ENCODE measurements around the gene ERICH2. TPM values are rescaled to one million over a fixed set of nuclear protein-coding genes. Genes with fewer than 3 reads are reported as not detected.
"Not testable (repeated sequence)": the region's sequence is repeated elsewhere in the genome, so short reads cannot be mapped to it uniquely, and the experiment has no call there.

Gene ERICH2
- total RNA-seq, 2 experiments from 2014 or later, result not detected

DNA sequence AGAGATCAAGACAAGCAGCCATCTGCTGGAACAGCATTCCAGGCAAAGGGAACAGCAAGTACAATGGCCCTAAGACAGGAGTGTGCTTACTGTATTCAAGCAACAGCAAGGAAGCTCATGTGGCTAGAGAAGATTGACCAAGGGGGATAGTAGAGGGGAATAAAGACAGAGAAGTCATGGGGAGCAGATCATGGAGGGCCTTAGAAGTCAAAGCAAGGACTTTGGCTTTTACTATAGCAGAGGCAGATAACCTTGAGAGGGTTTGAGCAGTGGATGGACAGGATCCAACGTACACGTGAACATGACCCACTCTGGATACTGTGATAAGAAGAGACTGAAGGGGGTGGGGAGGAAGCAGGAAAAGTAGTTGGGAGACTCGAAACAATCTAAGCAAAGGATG, 28.2 kb upstream of the ERICH2 start:
- no peak for DNase-seq
- intact Hi-C loops (cut with micrococcal nuclease), result no loop called here
- Mint-ChIP-seq H3K4me1 (ENCODE audit: low read depth) (no peaks in the 10 kb centered on the region), H3K4me3 (no peak overlapping the region), H3K36me3 (ENCODE audit: low read depth) (no peaks in the 10 kb centered on the region), H3K9me3 (no peaks in the 10 kb centered on the region), H3K27me3 (ENCODE audit: low read depth) (peaks cover 13% of the 10 kb centered on the region), H3K27ac (no peak overlapping the region)
- CTCF ChIA-PET, result no interaction called here

DNA sequence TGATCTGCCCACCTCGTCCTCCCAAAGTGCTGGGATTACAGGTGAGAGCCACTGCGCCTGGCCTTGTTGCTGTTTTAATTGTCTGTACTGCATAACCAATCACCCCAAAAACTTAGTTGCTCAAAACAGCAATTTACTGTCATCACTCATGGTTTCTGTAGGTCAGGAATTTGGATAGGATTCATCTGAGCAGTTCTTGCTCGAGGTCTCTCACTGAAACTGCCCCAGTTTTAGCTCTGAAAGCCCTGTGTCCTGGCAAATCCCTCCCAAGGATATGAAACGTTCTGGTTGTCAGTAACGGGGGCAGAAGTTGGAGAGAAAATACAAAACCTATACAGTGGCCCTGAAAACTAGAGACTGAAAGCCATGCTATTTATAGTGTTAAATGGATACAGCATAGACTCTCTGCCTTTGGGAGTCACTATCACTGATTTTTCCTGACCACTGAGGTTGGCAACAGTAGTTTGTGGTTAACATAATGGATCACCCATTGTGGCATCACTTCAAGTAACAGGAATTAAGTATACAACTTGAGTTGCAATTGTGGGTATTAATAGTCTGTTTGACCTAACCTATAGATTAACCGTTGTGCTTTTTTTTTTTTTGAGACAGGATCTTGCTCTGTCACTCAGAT, 27.2 kb upstream of the ERICH2 start:
- H3K36me3 Mint-ChIP-seq (ENCODE audit: low read depth), result no peaks in the 10 kb centered on the region
- H3K4me3 Mint-ChIP-seq, result no peak overlapping the region
- H3K9me3 Mint-ChIP-seq, result no peaks in the 10 kb centered on the region
- H3K4me1 Mint-ChIP-seq (ENCODE audit: low read depth), result no peaks in the 10 kb centered on the region
- CTCF ChIA-PET, result no interaction called here
- intact Hi-C loops (cut with micrococcal nuclease), result no loop called here
- no peak overlapping the region for H3K27ac Mint-ChIP-seq
- DNase-seq, result no peak
- peaks cover 19% of the 10 kb centered on the region for H3K27me3 Mint-ChIP-seq (ENCODE audit: low read depth)

DNA sequence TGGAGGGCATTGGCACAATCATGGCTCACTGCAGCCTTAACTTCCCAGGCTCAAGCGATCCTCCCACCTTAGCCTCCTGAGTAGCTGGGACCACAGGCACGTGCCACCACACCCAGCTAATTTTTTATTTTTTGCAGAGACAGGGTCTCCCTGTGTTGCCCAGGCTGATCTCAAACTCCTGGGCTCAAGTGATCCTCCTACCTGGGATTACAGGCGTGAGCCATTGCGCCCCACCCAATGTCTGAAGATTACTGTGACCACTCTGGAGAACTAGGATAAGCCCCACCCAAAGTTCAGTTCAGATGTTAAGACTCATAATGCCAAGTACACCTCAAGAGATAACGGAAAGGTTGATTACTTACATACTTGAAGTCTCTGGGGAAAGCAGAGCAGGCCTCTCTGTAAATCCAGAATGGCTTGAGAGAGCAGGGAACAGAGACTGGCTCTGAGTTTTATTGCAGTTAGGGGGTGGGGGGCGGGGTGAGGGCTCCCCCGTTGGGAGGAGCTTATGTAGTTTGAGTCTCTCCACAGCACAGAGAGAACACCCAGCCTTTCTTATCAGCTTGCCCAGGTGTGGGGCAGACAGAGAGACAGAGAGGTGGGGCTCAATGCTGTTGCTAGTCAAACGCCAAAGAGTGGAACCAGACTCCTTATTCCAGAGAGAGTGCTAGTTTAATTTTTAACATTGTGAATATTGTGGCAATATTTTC, 26.5 kb upstream of the ERICH2 start:
- no peak overlapping the region for H3K27ac Mint-ChIP-seq
- H3K27me3 Mint-ChIP-seq (ENCODE audit: low read depth), result peaks cover 19% of the 10 kb centered on the region
- intact Hi-C loops (cut with micrococcal nuclease), result no loop called here
- CTCF ChIA-PET, result no interaction called here
- H3K4me3 Mint-ChIP-seq, result no peak overlapping the region
- no peaks in the 10 kb centered on the region for H3K4me1 Mint-ChIP-seq (ENCODE audit: low read depth)
- no peaks in the 10 kb centered on the region for H3K36me3 Mint-ChIP-seq (ENCODE audit: low read depth)
- DNase-seq, result no peak
- no peaks in the 10 kb centered on the region for H3K9me3 Mint-ChIP-seq

DNA sequence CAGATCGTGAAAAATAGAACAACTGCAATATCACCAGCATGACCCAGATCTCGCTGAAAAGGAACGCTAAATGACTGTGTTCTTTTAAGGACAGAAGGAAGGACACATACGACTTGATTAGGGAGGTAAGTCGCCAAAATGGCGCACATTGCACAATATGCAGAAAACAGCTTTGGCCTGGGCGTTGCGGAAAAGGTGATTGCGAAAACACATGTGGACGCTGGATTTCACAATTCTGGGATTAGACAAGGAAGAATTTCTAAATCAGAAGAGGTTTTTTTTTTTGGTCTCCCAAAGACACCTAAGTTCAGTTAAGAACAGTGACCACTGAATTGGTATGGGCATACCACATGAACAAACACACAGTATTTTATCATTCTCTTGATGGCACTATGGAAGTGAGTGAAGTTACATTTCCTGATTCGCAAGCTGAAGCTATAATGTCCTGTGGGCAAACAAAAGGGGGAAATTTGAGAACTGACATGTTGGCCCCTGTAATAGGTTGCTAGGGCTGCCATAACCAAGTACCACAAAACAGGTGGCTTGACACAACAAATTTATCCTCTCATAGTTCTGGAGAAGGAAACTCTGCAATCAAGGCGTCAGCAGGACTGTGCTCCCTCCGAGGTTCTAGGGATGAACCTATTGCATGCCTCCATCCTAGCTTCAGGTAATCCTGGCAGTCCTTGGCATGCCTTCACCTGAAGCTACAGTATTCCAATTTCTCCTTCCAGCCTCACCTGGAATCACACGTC, 25.8 kb upstream of the ERICH2 start:
- no peak overlapping the region for H3K27ac Mint-ChIP-seq
- DNase-seq, result no peak

DNA sequence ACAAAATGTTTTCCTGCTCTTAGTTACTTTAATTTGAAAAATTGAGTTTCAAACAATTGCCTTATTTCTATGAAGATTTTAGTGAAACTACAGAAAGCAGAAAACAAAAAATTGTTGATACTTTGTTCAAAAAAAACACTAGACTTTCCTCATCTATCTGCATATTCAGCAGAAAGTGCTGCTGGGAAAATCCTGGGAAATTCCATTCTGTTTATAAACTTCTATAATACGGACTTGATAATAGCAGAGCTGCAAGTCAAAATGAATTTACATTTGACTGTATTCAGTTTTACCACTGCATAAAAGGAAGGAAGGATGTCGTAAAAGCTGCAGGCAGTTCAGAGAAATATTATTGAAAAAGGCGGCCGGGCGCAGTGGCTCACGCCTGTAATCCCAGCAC, 24.9 kb upstream of the ERICH2 start:
- Mint-ChIP-seq H3K27ac (no peak overlapping the region), H3K27me3 (ENCODE audit: low read depth) (peaks cover 22% of the 10 kb centered on the region), H3K36me3 (ENCODE audit: low read depth) (no peaks in the 10 kb centered on the region), H3K4me3 (no peak overlapping the region), H3K9me3 (no peaks in the 10 kb centered on the region), H3K4me1 (ENCODE audit: low read depth) (no peaks in the 10 kb centered on the region)
- no peak for DNase-seq
- intact Hi-C loops (cut with micrococcal nuclease), result no loop called here
- CTCF ChIA-PET, result no interaction called here

More for the DNA sequence above, 25.8 kb upstream of the ERICH2 start:
- intact Hi-C loops (cut with micrococcal nuclease), result no loop called here
- H3K27me3 Mint-ChIP-seq (ENCODE audit: low read depth), result peaks cover 19% of the 10 kb centered on the region
- no peaks in the 10 kb centered on the region for H3K9me3 Mint-ChIP-seq
- H3K36me3 Mint-ChIP-seq (ENCODE audit: low read depth), result no peaks in the 10 kb centered on the region
- no peak overlapping the region for H3K4me3 Mint-ChIP-seq
- CTCF ChIA-PET, result no interaction called here
- no peaks in the 10 kb centered on the region for H3K4me1 Mint-ChIP-seq (ENCODE audit: low read depth)

DNA sequence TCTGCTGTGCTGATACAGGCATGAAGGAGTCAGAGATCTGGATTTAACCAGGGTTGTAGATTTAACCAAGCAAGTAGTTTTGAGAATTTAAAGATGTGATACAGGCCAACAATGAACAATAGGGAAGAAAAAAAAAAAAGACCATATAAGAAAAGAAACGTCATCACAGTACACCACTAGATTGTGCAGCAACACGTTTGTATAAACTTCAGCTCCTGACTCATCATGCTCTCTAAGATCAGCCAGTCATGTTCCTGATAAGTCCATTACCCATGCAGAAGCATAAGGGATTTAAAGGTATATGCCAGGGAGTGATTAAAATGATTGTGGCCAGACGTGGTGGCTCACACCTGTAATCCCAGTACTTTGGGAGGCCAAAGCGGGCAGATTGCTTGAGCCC, 22.3 kb upstream of the ERICH2 start:
- no peaks in the 10 kb centered on the region for H3K36me3 Mint-ChIP-seq (ENCODE audit: low read depth)
- CTCF ChIA-PET, result interaction anchor here (0.9 kb wide), 1 partner anchor 9 kb away, joined by 4 read pairs; no protein-coding TSS in a partner anchor
- no peak overlapping the region for H3K27ac Mint-ChIP-seq

DNA sequence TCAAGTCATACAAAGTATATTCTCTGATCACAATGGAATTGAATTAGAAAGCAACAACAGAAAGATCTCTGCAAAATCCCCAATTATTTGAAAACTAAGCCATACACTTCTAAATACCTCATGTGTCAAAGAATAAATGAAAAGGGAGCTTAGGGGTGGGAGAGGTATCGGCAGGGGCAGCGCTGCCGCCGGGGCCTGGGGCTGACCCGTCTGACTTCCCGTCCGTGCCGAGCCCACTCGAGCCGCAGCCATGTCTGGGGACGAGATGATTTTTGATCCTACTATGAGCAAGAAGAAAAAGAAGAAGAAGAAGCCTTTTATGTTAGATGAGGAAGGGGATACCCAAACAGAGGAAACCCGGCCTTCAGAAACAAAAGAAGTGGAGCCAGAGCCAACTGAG, 18.6 kb upstream of the ERICH2 start:
- H3K27ac Mint-ChIP-seq; H3K4me1 Mint-ChIP-seq (ENCODE audit: low read depth); CTCF ChIA-PET; H3K9me3 Mint-ChIP-seq; DNase-seq; H3K36me3 Mint-ChIP-seq (ENCODE audit: low read depth); intact Hi-C loops (cut with micrococcal nuclease); H3K4me3 Mint-ChIP-seq: not testable (repeated sequence)
- peaks cover 11% of the 10 kb centered on the region for H3K27me3 Mint-ChIP-seq (ENCODE audit: low read depth)

More for the DNA sequence above, 22.3 kb upstream of the ERICH2 start:
- Mint-ChIP-seq H3K27me3 (ENCODE audit: low read depth) (peaks cover 22% of the 10 kb centered on the region), H3K4me3 (no peak overlapping the region), H3K4me1 (ENCODE audit: low read depth) (no peaks in the 10 kb centered on the region), H3K9me3 (no peaks in the 10 kb centered on the region)
- no peak for DNase-seq
- intact Hi-C loops (cut with micrococcal nuclease), result no loop called here

DNA sequence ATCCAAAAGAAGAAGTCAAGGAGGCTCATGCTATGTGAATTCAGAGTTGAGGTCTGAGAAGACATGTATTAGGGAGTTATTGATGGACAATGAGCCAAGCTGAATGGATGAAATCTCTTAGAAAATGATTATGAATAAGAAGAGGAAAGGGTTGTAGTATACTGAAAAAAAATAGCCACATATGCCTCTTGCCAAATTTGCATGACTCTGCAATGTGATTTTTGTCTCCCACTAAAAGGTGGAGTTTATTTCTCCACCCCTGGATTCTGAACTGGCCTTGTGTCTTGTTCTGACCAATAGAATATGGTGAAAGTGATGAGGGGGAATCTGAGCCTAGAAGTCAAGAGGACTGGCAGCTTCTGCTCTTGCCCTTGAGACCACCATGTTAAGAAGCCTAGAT, 8.6 kb upstream of the ERICH2 start:
- H3K4me1 Mint-ChIP-seq (ENCODE audit: low read depth), result peaks cover 12% of the 10 kb centered on the region
- no peak for DNase-seq
- H3K36me3 Mint-ChIP-seq (ENCODE audit: low read depth), result no peaks in the 10 kb centered on the region
- intact Hi-C loops (cut with micrococcal nuclease), result no loop called here
- no peaks in the 10 kb centered on the region for H3K9me3 Mint-ChIP-seq
- CTCF ChIA-PET, result interaction anchor here (1.2 kb wide), 2 partner anchors 9 to 256 kb away, joined by 4 read pairs; partner anchors contain the start of gene ERICH2
- H3K4me3 Mint-ChIP-seq, result no peak overlapping the region
- H3K27me3 Mint-ChIP-seq (ENCODE audit: low read depth), result no peaks in the 10 kb centered on the region
- H3K27ac Mint-ChIP-seq, result no peak overlapping the region

DNA sequence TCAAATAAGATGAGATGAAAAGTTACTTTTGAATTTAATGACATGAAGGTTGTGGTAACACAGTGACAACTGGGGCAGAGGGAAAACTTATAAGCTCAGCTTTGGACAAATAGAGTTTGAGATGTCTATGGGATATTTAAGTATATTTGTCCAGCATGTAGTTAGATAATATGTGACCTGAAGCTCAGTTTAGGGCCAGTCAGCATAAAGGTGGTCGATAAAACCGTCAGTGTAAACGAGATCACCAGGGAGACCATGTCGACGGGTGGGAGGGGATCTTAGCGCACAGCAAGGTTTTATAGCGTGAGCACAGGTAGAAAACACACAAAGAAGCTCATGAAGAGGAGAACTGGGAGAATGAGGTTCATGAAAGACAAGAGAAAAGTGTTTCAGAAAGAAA, 7.4 kb upstream of the ERICH2 start:
- Mint-ChIP-seq H3K4me3 (no peak overlapping the region), H3K27ac (no peak overlapping the region), H3K27me3 (ENCODE audit: low read depth) (no peaks in the 10 kb centered on the region), H3K4me1 (ENCODE audit: low read depth) (peaks cover 16% of the 10 kb centered on the region), H3K36me3 (ENCODE audit: low read depth) (no peaks in the 10 kb centered on the region), H3K9me3 (no peaks in the 10 kb centered on the region)
- DNase-seq, result no peak
- CTCF ChIA-PET, result interaction anchor here (0.8 kb wide), 1 partner anchor 50 kb away, joined by 4 read pairs; no protein-coding TSS in a partner anchor
- intact Hi-C loops (cut with micrococcal nuclease), result no loop called here

DNA sequence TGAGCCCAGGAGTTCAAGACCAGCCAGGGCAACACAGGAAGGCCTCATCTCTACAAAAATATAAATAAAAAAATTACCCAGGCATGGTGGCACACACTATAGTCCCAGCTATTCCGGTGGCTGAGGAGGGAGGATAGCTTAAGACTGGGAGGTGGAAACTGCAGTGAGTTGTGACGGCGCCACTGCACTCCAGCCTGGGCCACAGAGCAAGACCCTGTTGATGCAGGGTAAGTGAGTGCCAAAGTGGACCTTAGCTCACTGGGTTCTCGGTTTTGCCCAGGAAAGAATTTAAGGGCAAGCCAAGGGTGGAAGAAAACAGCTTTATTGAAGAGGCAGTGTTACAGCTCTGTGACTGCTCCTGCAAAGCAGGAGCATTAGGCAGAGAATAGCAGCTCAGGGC, 6.9 kb upstream of the ERICH2 start:
- Mint-ChIP-seq H3K9me3 (no peaks in the 10 kb centered on the region), H3K36me3 (ENCODE audit: low read depth) (no peaks in the 10 kb centered on the region), H3K4me3 (no peak overlapping the region), H3K27ac (no peak overlapping the region), H3K4me1 (ENCODE audit: low read depth) (peaks cover 16% of the 10 kb centered on the region), H3K27me3 (ENCODE audit: low read depth) (no peaks in the 10 kb centered on the region)
- intact Hi-C loops (cut with micrococcal nuclease), result no loop called here
- CTCF ChIA-PET, result interaction anchor here (0.8 kb wide), 1 partner anchor 51 kb away, joined by 4 read pairs; no protein-coding TSS in a partner anchor
- no peak for DNase-seq

DNA sequence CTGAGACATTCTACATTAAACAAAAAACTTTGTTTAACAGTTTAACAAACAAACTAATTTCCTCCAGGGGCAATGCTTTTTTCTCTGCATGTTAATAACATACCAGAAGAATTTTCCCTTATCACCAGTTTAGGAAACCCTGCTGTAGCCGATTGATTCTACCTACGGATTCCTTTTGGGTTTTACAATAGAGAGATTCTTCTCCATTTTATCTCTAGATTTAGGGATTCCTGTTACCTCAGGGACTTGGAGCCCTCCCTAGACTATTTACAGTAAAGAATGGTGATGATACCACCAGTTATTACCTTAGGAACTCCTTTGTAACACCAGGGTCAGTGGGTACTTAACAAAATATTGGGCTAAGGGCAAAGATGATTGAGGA, 5.3 kb upstream of the ERICH2 start:
- Mint-ChIP-seq H3K4me1 (ENCODE audit: low read depth) (peaks cover 16% of the 10 kb centered on the region), H3K4me3 (no peak overlapping the region), H3K9me3 (no peaks in the 10 kb centered on the region), H3K27ac (no peak overlapping the region), H3K36me3 (ENCODE audit: low read depth) (no peaks in the 10 kb centered on the region), H3K27me3 (ENCODE audit: low read depth) (no peaks in the 10 kb centered on the region)
- intact Hi-C loops (cut with micrococcal nuclease), result no loop called here
- CTCF ChIA-PET, result no interaction called here
- DNase-seq, result no peak

DNA sequence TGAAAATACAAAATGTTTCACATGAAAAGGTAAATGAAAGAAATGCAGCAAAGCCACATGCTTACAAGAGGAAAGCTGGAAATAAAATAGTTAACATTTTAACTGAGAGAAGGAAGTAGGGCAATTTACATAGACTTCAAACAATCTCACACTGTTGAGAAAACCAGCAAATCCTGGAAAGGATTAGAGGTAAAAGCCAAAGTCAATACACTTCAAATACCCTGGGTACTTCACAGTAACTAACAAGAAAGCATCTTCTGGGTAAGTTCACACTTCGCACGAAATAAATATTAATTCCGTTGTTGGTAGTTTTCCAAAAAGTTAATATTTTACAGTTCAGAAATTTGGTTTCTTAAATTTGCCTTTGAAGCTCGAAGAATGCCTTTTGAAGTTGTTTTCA, 3.5 kb upstream of the ERICH2 start:
- H3K4me3 Mint-ChIP-seq, result no peak overlapping the region
- H3K27ac Mint-ChIP-seq, result no peak overlapping the region
- H3K36me3 Mint-ChIP-seq (ENCODE audit: low read depth), result no peaks in the 10 kb centered on the region
- H3K4me1 Mint-ChIP-seq (ENCODE audit: low read depth), result peaks cover 18% of the 10 kb centered on the region
- CTCF ChIA-PET, result interaction anchor here (0.6 to 0.7 kb wide), 2 partner anchors 11 to 51 kb away, joined by 3 to 4 read pairs; no protein-coding TSS in a partner anchor
- intact Hi-C loops (cut with micrococcal nuclease), result no loop called here
- no peak for DNase-seq
- no peaks in the 10 kb centered on the region for H3K9me3 Mint-ChIP-seq
- H3K27me3 Mint-ChIP-seq (ENCODE audit: low read depth), result peaks cover 5% of the 10 kb centered on the region

All from activated naive CD4-positive, alpha-beta T cell treated with anti-CD3 and anti-CD28 coated beads for 36 hours (primary cell).